H1 (cell line): ENCODE results near the gene DTNB. TPM values are rescaled to one million over a fixed set of nuclear protein-coding genes. Genes with fewer than 3 reads are reported as not detected.

Experiments used
- CTCF ChIA-PET: fragments of 300-600 bp; sonication (Branson Sonifier 250); formaldehyde crosslinking; loops from one replicate; lab custom pipeline; 2021; ENCODE audit not compliant: partially characterized antibody; lab: Charles Lee
- POLR2A ChIA-PET: fragments of 300-600 bp; sonication (Branson Sonifier 250); formaldehyde crosslinking; loops from one replicate; lab custom pipeline; 2021; ENCODE audit warnings: inconsistent platforms; ENCODE audit not compliant: partially characterized antibody; lab: Charles Lee
- DNase-seq, 2 experiments: peaks; one replicate each; pipeline versions ENCODE4 v3.0.0 to v3.0.0-alpha.2; 2010 to 2022; ENCODE audit warnings: low spot score in 2 of 2, low read depth in 1 of 2, mixed read lengths in 1 of 2
- FAIRE-seq: peaks from 2 replicates; lab custom pipeline; 2011; peaks lifted over from hg19 to GRCh38; lab: Jason Lieb, UNC
- H2AFZ ChIP-seq: 2 replicates; pipeline ENCODE4 v1.8.1; 2012; ENCODE audit warnings: low read length, inconsistent platforms
- H2AK5ac ChIP-seq: 2 replicates; pipeline ENCODE4 v1.6.1; 2013; ENCODE audit warnings: low read depth, low read length
- H2BK120ac ChIP-seq: replicated peaks from 2 replicates; pipeline ENCODE3; 2013; ENCODE audit warnings: low read depth, low read length, inconsistent platforms
- H2BK12ac ChIP-seq: 2 replicates; pipeline ENCODE4 v1.6.1; 2013; ENCODE audit warnings: low read depth, low read length
- H2BK15ac ChIP-seq: 2 replicates; pipeline ENCODE4 v1.6.1; 2013; ENCODE audit warnings: low read length
- H2BK20ac ChIP-seq: 2 replicates; pipeline ENCODE4 v1.6.1; 2013; ENCODE audit warnings: low read length
- H2BK5ac ChIP-seq: 2 replicates; pipeline ENCODE4 v1.6.1; 2013; ENCODE audit warnings: low read depth, low read length
- H3K14ac ChIP-seq: 2 replicates; pipeline ENCODE4 v1.6.1; 2013; ENCODE audit warnings: inconsistent platforms; ENCODE audit not compliant: insufficient read length
- H3K18ac ChIP-seq: 2 replicates; pipeline ENCODE4 v1.6.1; 2013; ENCODE audit warnings: low read length; ENCODE audit errors: extremely low read depth
- H3K23ac ChIP-seq: 2 replicates; pipeline ENCODE4 v1.6.1; 2013; ENCODE audit warnings: inconsistent platforms; ENCODE audit not compliant: insufficient read length
- H3K23me2 ChIP-seq: 2 replicates; pipeline ENCODE4 v1.6.1; 2013; ENCODE audit warnings: low read depth, low read length
- H3K27ac ChIP-seq: 2 replicates; pipeline ENCODE4 v1.6.1; 2011; ENCODE audit warnings: low read depth, low read length, inconsistent platforms
- H3K27me3 ChIP-seq, 4 experiments: replicated peaks in 1 of 4; 1 replicate in 1 of 4; 2 replicates in 3 of 4; pipeline versions ENCODE4 v1.6.1 to v1.8.1; 2011 to 2013; ENCODE audit warnings: low read length in 3 of 4, mild to moderate bottlenecking in 3 of 4, inconsistent platforms in 2 of 4, mixed read lengths in 2 of 4, moderate library complexity in 1 of 4; ENCODE audit not compliant: control insufficient read depth in 3 of 4, insufficient read depth in 3 of 4; ENCODE audit errors: extremely low read depth in 1 of 4
- H3K36me3 ChIP-seq, 4 experiments: 2 replicates each; pipeline versions ENCODE4 v1.6.1 to v1.8.1; 2011 to 2013; ENCODE audit warnings: mild to moderate bottlenecking in 4 of 4, low read length in 3 of 4, moderate library complexity in 2 of 4, control low read depth in 1 of 4, inconsistent platforms in 1 of 4; ENCODE audit not compliant: insufficient read depth in 4 of 4, control insufficient read depth in 2 of 4
- H3K4ac ChIP-seq: replicated peaks from 2 replicates; pipeline ENCODE3; 2013; ENCODE audit warnings: low read length, low read depth, mixed read lengths, inconsistent platforms; ENCODE audit not compliant: insufficient read length
- H3K4me1 ChIP-seq, 4 experiments: replicated peaks in 1 of 4; 1 replicate in 1 of 4; 2 replicates in 3 of 4; pipeline versions ENCODE4 v1.6.1 to v1.8.1; 2011 to 2013; ENCODE audit warnings: low read length in 3 of 4, inconsistent platforms in 2 of 4, mixed read lengths in 1 of 4; ENCODE audit not compliant: insufficient read depth in 4 of 4, control insufficient read depth in 3 of 4
- H3K4me2 ChIP-seq, 2 experiments: 2 replicates each; pipeline versions ENCODE4 v1.6.1 to v1.8.1; 2011 to 2013; ENCODE audit warnings: low read depth in 2 of 2, low read length in 2 of 2, control low read depth in 1 of 2, inconsistent platforms in 1 of 2, mild to moderate bottlenecking in 1 of 2; ENCODE audit not compliant: insufficient read depth in 1 of 2
- H3K4me3 ChIP-seq, 4 experiments: fragments of 200-600, 300-600 bp in 1 of 4; sonication (generic), shearing (Covaris generic), sonication (Bioruptor Twin) in 1 of 4; 2 replicates each; pipeline versions ENCODE4 v1.5.1 to v1.8.1; 2011 to 2016; ENCODE audit warnings: low read length in 4 of 4, low read depth in 3 of 4, control low read depth in 2 of 4, inconsistent platforms in 2 of 4, mild to moderate bottlenecking in 2 of 4, mixed read lengths in 1 of 4, moderate library complexity in 1 of 4; ENCODE audit not compliant: insufficient read depth in 2 of 4; ENCODE audit errors: extremely low read depth in 1 of 4
- H3K56ac ChIP-seq: replicated peaks from 2 replicates; pipeline ENCODE3; 2013; ENCODE audit warnings: low read depth, mild to moderate bottlenecking, mixed read lengths, low read length, inconsistent platforms; ENCODE audit not compliant: insufficient read length
- H3K79me1 ChIP-seq: 2 replicates; pipeline ENCODE4 v1.6.1; 2013; ENCODE audit warnings: low read depth, low read length, control low read depth
- H3K79me2 ChIP-seq, 2 experiments: 2 replicates each; pipeline versions ENCODE4 v1.6.1 to v1.8.1; 2012 to 2013; ENCODE audit warnings: low read length in 2 of 2, mild to moderate bottlenecking in 2 of 2, inconsistent platforms in 1 of 2; ENCODE audit not compliant: insufficient read depth in 2 of 2, control insufficient read depth in 1 of 2
- H3K9ac ChIP-seq, 4 experiments: replicated peaks in 1 of 4; 1 replicate in 1 of 4; 2 replicates in 3 of 4; pipeline versions ENCODE4 v1.6.1 to v1.8.1; 2011 to 2013; ENCODE audit warnings: low read depth in 3 of 4, low read length in 3 of 4, control low read depth in 2 of 4, mild to moderate bottlenecking in 2 of 4, moderate library complexity in 2 of 4, inconsistent platforms in 1 of 4; ENCODE audit errors: extremely low read depth in 1 of 4
- H3K9me3 ChIP-seq, 2 experiments: 2 replicates each; pipeline versions ENCODE4 v1.6.1 to v1.8.1; 2012 to 2013; ENCODE audit warnings: mild to moderate bottlenecking in 2 of 2, moderate library complexity in 2 of 2, control low read depth in 1 of 2, inconsistent platforms in 1 of 2, low read depth in 1 of 2, low read length in 1 of 2, mixed read lengths in 1 of 2; ENCODE audit not compliant: insufficient read depth in 2 of 2
- H4K20me1 ChIP-seq, 2 experiments: replicated peaks in 1 of 2; 2 replicates each; pipeline versions ENCODE3 to v1.8.1; 2011 to 2013; ENCODE audit warnings: inconsistent platforms in 2 of 2, low read length in 2 of 2, mild to moderate bottlenecking in 1 of 2; ENCODE audit not compliant: insufficient read depth in 2 of 2, control insufficient read depth in 1 of 2
- H4K5ac ChIP-seq: 2 replicates; pipeline ENCODE4 v1.6.1; 2013; ENCODE audit warnings: low read length, low read depth, mixed read lengths, inconsistent platforms; ENCODE audit not compliant: insufficient read length
- H4K8ac ChIP-seq: 2 replicates; pipeline ENCODE4 v1.8.0; 2013; ENCODE audit warnings: mild to moderate bottlenecking, moderate library complexity, low read length, inconsistent platforms; ENCODE audit not compliant: insufficient read depth; ENCODE audit errors: extremely low read depth
- H4K91ac ChIP-seq: replicated peaks from 2 replicates; pipeline ENCODE3; 2013; ENCODE audit warnings: low read length, mixed read lengths, inconsistent platforms; ENCODE audit not compliant: insufficient read length
- CBX5 ChIP-seq: fragments of 300-800, 300-1000 bp; sonication (generic); IDR thresholded peaks from 2 replicates; pipeline ENCODE4 v1.7.1; 2016; ENCODE audit warnings: antibody characterized with exemption, low read length, low read depth
- CEBPB ChIP-seq: IDR thresholded peaks from 2 replicates; pipeline ENCODE4 v1.6.1; 2012; ENCODE audit warnings: low read depth, low read length
- POLR2AphosphoS5 ChIP-seq: IDR thresholded peaks from 2 replicates; pipeline ENCODE4 v1.6.1; 2011; ENCODE audit warnings: low read depth, low read length
- SIN3A ChIP-seq, 2 experiments: IDR thresholded peaks in 1 of 2; conservative IDR thresholded peaks in 1 of 2; 2 replicates each; pipeline ENCODE4 v1.6.1; 2011 to 2012; ENCODE audit warnings: low read length in 2 of 2, improper control_type of control experiment in 1 of 2, low read depth in 1 of 2, mild to moderate bottlenecking in 1 of 2
- WGBS, 2 experiments: shearing (Covaris generic) in 1 of 2; methylation state at CpG; one replicate each; pipeline versions ENCODE4 v1.1.6 to v1.1.7; 2013 to 2015; ENCODE audit warnings: low lambda C conversion rate in 2 of 2, mixed read lengths in 2 of 2, inconsistent platforms in 1 of 2, low coverage in 1 of 2, missing lambda C conversion rate in 1 of 2; ENCODE audit not compliant: insufficient replicate concordance in 2 of 2, insufficient coverage in 1 of 2, insufficient read length in 1 of 2; ENCODE audit errors: extremely low coverage in 1 of 2, missing lambda C conversion rate in 1 of 2; 5-methylcytosine and 5-hydroxymethylcytosine counted together
- polyA plus RNA-seq, 7 experiments: library from polyadenylated mRNA; depleted of rRNA in 3 of 7; stranded (reverse) in 5 of 7; unstranded in 2 of 7; fragments of >200 nt in 5 of 7; fragments of 200-250 nt in 2 of 7; gene quantifications; 1 replicate in 5 of 7; 2 replicates in 1 of 7; 4 replicates in 1 of 7; pipeline versions ENCODE4 v1.2.1 to v1.2.3, GENCODE V29; 2011 to 2013; ENCODE audit warnings: missing spikeins in 2 of 7, mixed read lengths in 2 of 7
- total RNA-seq: library from RNA; stranded (reverse); fragmentation: NEBNext Ultra II Directional; extraction: Animal tissue kit (Norgen Biotek cat#: 25700); gene quantifications from 2 replicates; pipeline ENCODE4 v1.2.1, GENCODE V29; 2021
- TF ChIP-seq, protein P1 (sequence below): IDR thresholded peaks from 2 replicates; pipeline ENCODE4 v1.6.1; 2011; ENCODE audit warnings: low read length, improper control_type of control experiment

DTNB gene
- total and polyA plus RNA-seq, 2 of the 8 experiments (the other 6 are each of a cell fraction or from before 2014, with no cell fraction given): 39.6 to 49.5 TPM

- H2AFZ ChIP-seq: no peak overlapping the region
- no peaks in the 10 kb centered on the region for H3K23me2 ChIP-seq
- DNase-seq (no peak), FAIRE-seq (no peak)
- no peak overlapping the region for H3K27ac ChIP-seq
- no peaks in the 10 kb centered on the region for H3K9me3 ChIP-seq
- no peak overlapping the region for H2BK15ac ChIP-seq
- no peak overlapping the region for H4K91ac ChIP-seq
- H3K9ac ChIP-seq: no peak overlapping the region
- no peak overlapping the region for H2AK5ac ChIP-seq
- no peaks in the 10 kb centered on the region for H4K20me1 ChIP-seq
- no peak overlapping the region for H4K5ac ChIP-seq
- H2BK20ac ChIP-seq: no peak overlapping the region
- H3K56ac ChIP-seq: no peak overlapping the region
- TF ChIP-seq POLR2AphosphoS5 (no peak), CEBPB (no peak), SIN3A (conservative IDR thresholded peaks at IDR 0.05 in 1 of 2, IDR thresholded peaks at IDR 0.05 in 1 of 2; ENCODE audit: low read depth in 1 of 2, low read length in 2 of 2) (no peak), CBX5 (no peak)
- TF ChIP-seq, protein P1, sequence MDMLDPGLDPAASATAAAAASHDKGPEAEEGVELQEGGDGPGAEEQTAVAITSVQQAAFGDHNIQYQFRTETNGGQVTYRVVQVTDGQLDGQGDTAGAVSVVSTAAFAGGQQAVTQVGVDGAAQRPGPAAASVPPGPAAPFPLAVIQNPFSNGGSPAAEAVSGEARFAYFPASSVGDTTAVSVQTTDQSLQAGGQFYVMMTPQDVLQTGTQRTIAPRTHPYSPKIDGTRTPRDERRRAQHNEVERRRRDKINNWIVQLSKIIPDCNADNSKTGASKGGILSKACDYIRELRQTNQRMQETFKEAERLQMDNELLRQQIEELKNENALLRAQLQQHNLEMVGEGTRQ: no peak
- POLR2A ChIA-PET: interaction anchor here (0.6 kb wide), 1 partner anchor 416 kb away, joined by 3 read pairs; no protein-coding TSS in a partner anchor
- no peak overlapping the region for H3K14ac ChIP-seq
- no peak overlapping the region for H3K4me2 ChIP-seq
- WGBS, 2 experiments: 88% methylated on average over 3 of the region's 3 CpGs; no CpG with 5 or more reads in 1 of the 2 experiments
- H3K4me3 ChIP-seq: no peak overlapping the region
- no peak overlapping the region for H3K4ac ChIP-seq
- no peak overlapping the region for H4K8ac ChIP-seq
- CTCF ChIA-PET: interaction anchor here (0.6 to 1.0 kb wide), 4 partner anchors 13 to 356 kb away, joined by 3 to 4 read pairs (median 4); no protein-coding TSS in a partner anchor
- no peak overlapping the region for H2BK12ac ChIP-seq
- H2BK120ac ChIP-seq: no peak overlapping the region
- no peaks in the 10 kb centered on the region for H3K79me2 ChIP-seq
- H2BK5ac ChIP-seq: no peak overlapping the region
- H3K23ac ChIP-seq: no peak overlapping the region
- no peaks in the 10 kb centered on the region for H3K79me1 ChIP-seq
- no peaks in the 10 kb centered on the region for H3K36me3 ChIP-seq
- no peaks in the 10 kb centered on the region for H3K4me1 ChIP-seq
- no peak overlapping the region for H3K18ac ChIP-seq
- H3K27me3 ChIP-seq: no peaks in the 10 kb centered on the region
These were observed 168.2 kb downstream of the DTNB start for GRCh38 chr2:25505182-25505581.
